NCI-H187 (cell line): ENCODE data around the gene LRCH1.
"Not testable (repeated sequence)": the region's sequence is repeated elsewhere in the genome, so short reads cannot be mapped to it uniquely, and the experiment has no call there.

Experiments used
- DNase-seq, 2 experiments: peaks; one replicate each; lab custom pipeline; 2025; lab: John Stamatoyannopoulos, UW

Gene LRCH1

GRCh38 chr13:46552889-46553520, at the start of gene LRCH1:
TSS of gene LRCH1 (plus strand) at chr13:46553170. CDS start at chr13:46553397, 227 bp downstream.
- peak; percentile 62 to 86 for DNase-seq

GRCh38 chr13:46504036-46504435, 48.9 kb upstream of the LRCH1 start:
- no peak for DNase-seq

- DNase-seq = no peak
These were observed 45.0 kb upstream of the LRCH1 start for GRCh38 chr13:46507981-46508380.

- DNase-seq = no peak
These were observed 43.0 kb upstream of the LRCH1 start for GRCh38 chr13:46509981-46510380.

- no peak for DNase-seq
These were observed 37.2 kb upstream of the LRCH1 start for GRCh38 chr13:46515803-46516202.

- DNase-seq = no peak
These were observed 36.2 kb upstream of the LRCH1 start for GRCh38 chr13:46516599-46517338.

GRCh38 chr13:46517748-46518147, 35.2 kb upstream of the LRCH1 start:
- DNase-seq = not testable (repeated sequence)

- no peak for DNase-seq
These were observed 33.8 kb upstream of the LRCH1 start for GRCh38 chr13:46519182-46519581.

- no peak for DNase-seq
These were observed 32.8 kb upstream of the LRCH1 start for GRCh38 chr13:46520166-46520565.

GRCh38 chr13:46521486-46521885, 31.5 kb upstream of the LRCH1 start:
- no peak for DNase-seq

GRCh38 chr13:46521921-46522747, 30.8 kb upstream of the LRCH1 start:
- no peak for DNase-seq

GRCh38 chr13:46522748-46523030, 30.3 kb upstream of the LRCH1 start:
- no peak for DNase-seq

- DNase-seq = no peak
These were observed 28.8 kb upstream of the LRCH1 start for GRCh38 chr13:46523972-46524752.

GRCh38 chr13:46526100-46526735, 26.8 kb upstream of the LRCH1 start:
- DNase-seq = peak; percentile 42 to 53

- no peak for DNase-seq
These were observed 26.2 kb upstream of the LRCH1 start for GRCh38 chr13:46526740-46527139.

GRCh38 chr13:46527237-46527636, 25.7 kb upstream of the LRCH1 start:
- DNase-seq = no peak

GRCh38 chr13:46529216-46529919, 23.6 kb upstream of the LRCH1 start:
- peak in 1 of 2 experiments; percentile 58 for DNase-seq

GRCh38 chr13:46530084-46530935, 22.7 kb upstream of the LRCH1 start:
- no peak for DNase-seq

- no peak for DNase-seq
These were observed 21.0 kb upstream of the LRCH1 start for GRCh38 chr13:46531953-46532352.

GRCh38 chr13:46535002-46535401, 18.0 kb upstream of the LRCH1 start:
- DNase-seq = no peak
